HCT116 (cell line): ENCODE measurements around the gene PTPN21. TPM values are rescaled to one million over a fixed set of nuclear protein-coding genes. Genes with fewer than 3 reads are reported as not detected.

ENCODE experiments used
- ATAC-seq: fragments of 200-7000 bp; cut with Tn5 transposase; 2 replicates; pipeline ENCODE4 v1.9.1; 2020; ENCODE audit warnings: mild to moderate bottlenecking, moderate library complexity
- BruUV-seq: library from RNA; stranded (reverse); fragments of 400-500 nt; replicated peaks from 2 replicates; lab custom pipeline; 2021; lab: Mats Ljungman, UMichigan
- CTCF ChIA-PET: fragments of 300-600 bp; sonication (Branson Sonifier 250); formaldehyde crosslinking; loops from one replicate; lab custom pipeline; 2021; ENCODE audit warnings: antibody characterized with exemption; lab: Charles Lee
- POLR2A ChIA-PET: fragments of 300-600, 350-600 bp; sonication (Branson Sonifier 250); formaldehyde crosslinking; loops from one replicate; lab custom pipeline; 2021; ENCODE audit warnings: antibody characterized with exemption; lab: Charles Lee
- RAD21 ChIA-PET, 2 experiments: fragments of 300-600 bp; sonication (Branson Sonifier 250); formaldehyde crosslinking; loops; one replicate each; lab custom pipeline; 2023; ENCODE audit warnings: low total read pairs in 2 of 2; ENCODE audit not compliant: uncharacterized antibody in 2 of 2, unreplicated experiment in 2 of 2, low non-redundant PET in 1 of 2; lab: Charles Lee
- DNase-seq: peaks from one replicate; pipeline ENCODE4 v3.0.0-alpha.2; 2010; ENCODE audit warnings: low read depth, low spot score
- H2AFZ ChIP-seq: fragments of 200-600 bp; shearing (Covaris generic), sonication (generic); 2 replicates; pipeline ENCODE4 v1.6.1; 2017; ENCODE audit warnings: low read depth, mixed run types, mixed read lengths, antibody characterized with exemption, low read length; ENCODE audit not compliant: poor library complexity, severe bottlenecking
- H3K27ac ChIP-seq: 2 replicates; pipeline ENCODE4 v1.5.1; 2012; ENCODE audit warnings: low read depth, low read length
- H3K27me3 ChIP-seq: fragments of 200-600 bp; sonication (generic); 2 replicates; pipeline ENCODE4 v1.6.1; 2016; ENCODE audit warnings: mixed run types, low read length, mixed read lengths; ENCODE audit not compliant: insufficient read depth
- H3K36me3 ChIP-seq, 2 experiments: fragments of 200-500 bp in 1 of 2; fragments of 200-600 bp in 1 of 2; sonication (Bioruptor generic) in 1 of 2; sonication (generic) in 1 of 2; 2 replicates each; pipeline versions ENCODE4 v1.5.1 to v1.6.1; 2014 to 2016; ENCODE audit warnings: low read length in 2 of 2, inconsistent platforms in 1 of 2, mixed read lengths in 1 of 2, mixed run types in 1 of 2; ENCODE audit not compliant: insufficient read depth in 2 of 2, control insufficient read depth in 1 of 2
- H3K4me1 ChIP-seq, 2 experiments: fragments of 200-600 bp in 1 of 2; sonication (generic) in 1 of 2; 2 replicates each; pipeline versions ENCODE4 v1.5.1 to v1.6.1; 2012 to 2017; ENCODE audit warnings: low read length in 2 of 2, inconsistent platforms in 1 of 2, mild to moderate bottlenecking in 1 of 2, mixed read lengths in 1 of 2, mixed run types in 1 of 2, moderate library complexity in 1 of 2; ENCODE audit not compliant: insufficient read depth in 2 of 2, control insufficient read depth in 1 of 2
- H3K4me2 ChIP-seq: fragments of 200-600 bp; sonication (generic); 2 replicates; pipeline ENCODE4 v1.6.1; 2017; ENCODE audit warnings: mixed run types, low read length, mixed read lengths
- H3K4me3 ChIP-seq, 2 experiments: fragments of 200-600 bp in 1 of 2; sonication (generic) in 1 of 2; replicated peaks in 1 of 2; 2 replicates each; pipeline ENCODE4 v1.5.1; 2011 to 2016; ENCODE audit warnings: low read length in 2 of 2, control low read depth in 1 of 2, low read depth in 1 of 2, mild to moderate bottlenecking in 1 of 2, mixed read lengths in 1 of 2, mixed run types in 1 of 2
- H3K79me2 ChIP-seq: fragments of 200-600 bp; sonication (generic); 2 replicates; pipeline ENCODE4 v1.6.1; 2017; ENCODE audit warnings: mild to moderate bottlenecking, mixed run types, low read length, moderate library complexity, mixed read lengths; ENCODE audit not compliant: insufficient read depth
- H3K9ac ChIP-seq: fragments of 200-600 bp; sonication (generic); 2 replicates; pipeline ENCODE4 v1.6.1; 2016; ENCODE audit warnings: low read length, mixed read lengths
- H3K9me2 ChIP-seq: fragments of 200-600 bp; sonication (generic), shearing (Covaris generic); 2 replicates; pipeline ENCODE4 v1.6.1; 2017; ENCODE audit warnings: mixed run types, mild to moderate bottlenecking, moderate library complexity; ENCODE audit not compliant: insufficient read depth
- H3K9me3 ChIP-seq, 2 experiments: fragments of 200-500 bp in 1 of 2; fragments of 200-600 bp in 1 of 2; sonication (Bioruptor generic) in 1 of 2; sonication (generic) in 1 of 2; 2 replicates each; pipeline ENCODE4 v1.6.1; 2014 to 2017; ENCODE audit warnings: low read length in 2 of 2, mixed read lengths in 2 of 2, inconsistent platforms in 1 of 2, low read depth in 1 of 2, mild to moderate bottlenecking in 1 of 2, mixed run types in 1 of 2, moderate library complexity in 1 of 2; ENCODE audit not compliant: control insufficient read depth in 1 of 2, insufficient read depth in 1 of 2
- H4K20me1 ChIP-seq: fragments of 200-600 bp; sonication (generic), shearing (Covaris generic); 2 replicates; pipeline ENCODE4 v1.6.1; 2017; ENCODE audit warnings: mixed run types, mild to moderate bottlenecking, moderate library complexity; ENCODE audit not compliant: insufficient read depth
- CBX3 ChIP-seq: IDR thresholded peaks from 2 replicates; pipeline ENCODE4 v1.6.1; 2012; ENCODE audit warnings: low read depth
- CEBPB ChIP-seq: IDR thresholded peaks from 2 replicates; pipeline ENCODE4 v1.6.1; 2012; ENCODE audit warnings: low read depth
- EGR1 ChIP-seq: IDR thresholded peaks from 2 replicates; pipeline ENCODE4 v1.6.1; 2012; ENCODE audit warnings: low read depth
- ELF1 ChIP-seq: IDR thresholded peaks from 2 replicates; pipeline ENCODE4 v1.6.1; 2012; ENCODE audit warnings: low read depth, borderline replicate concordance
- EZH2 ChIP-seq: fragments of 200-600 bp; sonication (generic); IDR thresholded peaks from 2 replicates; pipeline ENCODE4 v1.6.1; 2017; ENCODE audit warnings: antibody characterized with exemption, mixed run types
- EZH2phosphoT487 ChIP-seq: fragments of 200-600 bp; IDR thresholded peaks from 2 replicates; pipeline ENCODE4 v1.6.1; 2018; ENCODE audit warnings: antibody characterized with exemption, borderline replicate concordance
- FOSL1 ChIP-seq: IDR thresholded peaks from 2 replicates; pipeline ENCODE4 v1.6.1; 2012; ENCODE audit warnings: low read depth
- JUND ChIP-seq: IDR thresholded peaks from 2 replicates; pipeline ENCODE4 v1.6.1; 2012
- POLR2A ChIP-seq: IDR thresholded peaks from 2 replicates; pipeline ENCODE4 v1.7.0; 2011; ENCODE audit warnings: borderline replicate concordance; ENCODE audit not compliant: insufficient read depth, insufficient read length; ENCODE audit errors: extremely low read depth
- POLR2AphosphoS5 ChIP-seq: IDR thresholded peaks from 2 replicates; pipeline ENCODE4 v1.6.1; 2011; ENCODE audit warnings: mild to moderate bottlenecking, low read depth, low read length, moderate library complexity
- RAD21 ChIP-seq: IDR thresholded peaks from 2 replicates; pipeline ENCODE4 v1.6.1; 2012; ENCODE audit warnings: low read depth, mild to moderate bottlenecking
- SIN3A ChIP-seq: IDR thresholded peaks from 2 replicates; pipeline ENCODE4 v1.6.1; 2012; ENCODE audit warnings: low read depth
- SRF ChIP-seq: IDR thresholded peaks from 2 replicates; pipeline ENCODE4 v1.6.1; 2012; ENCODE audit warnings: low read depth
- YY1 ChIP-seq: IDR thresholded peaks from 2 replicates; pipeline ENCODE4 v1.6.1; 2011; ENCODE audit warnings: low read length, low read depth, moderate library complexity, mild to moderate bottlenecking; ENCODE audit not compliant: insufficient replicate concordance; ENCODE audit errors: extremely low read depth
- ZFX ChIP-seq: fragments of 450-650 bp; IDR thresholded peaks from 2 replicates; pipeline ENCODE4 v1.6.1; 2017
- ZNF274 ChIP-seq: fragments of 200-500 bp; sonication (Bioruptor generic); IDR thresholded peaks from 2 replicates; pipeline ENCODE4 v1.6.1; 2014; ENCODE audit warnings: mild to moderate bottlenecking, low read depth, low read length, inconsistent platforms
- intact Hi-C: fragments of 100-400 bp; cut with micrococcal nuclease; formaldehyde crosslinking; loops from 2 replicates; pipeline ENCODE4 v1.10.0; 2022
- total RNA-seq: library from RNA; stranded (reverse); gene quantifications from one replicate; pipeline ENCODE4 v1.2.1, GENCODE V29; 2021; ENCODE audit not compliant: unreplicated experiment
- TF ChIP-seq, protein P1 (sequence below): IDR thresholded peaks from 2 replicates; pipeline ENCODE4 v1.6.1; 2012
- TF ChIP-seq, protein P2 (sequence below): IDR thresholded peaks from 2 replicates; pipeline ENCODE4 v1.6.1; 2012; ENCODE audit warnings: low read depth
- TF ChIP-seq, protein P3 (sequence below): IDR thresholded peaks from 2 replicates; pipeline ENCODE4 v1.6.1; 2012
- TF ChIP-seq, protein P4 (sequence below), 3 experiments: fragments of 200-600 bp in 1 of 3; sonication (generic) in 1 of 3; IDR thresholded peaks in 2 of 3; conservative IDR thresholded peaks in 1 of 3; 2 replicates each; pipeline ENCODE4 v1.5.1; 2012 to 2017; ENCODE audit warnings: low read depth in 2 of 3, low read length in 2 of 3, antibody characterized with exemption in 1 of 3, borderline replicate concordance in 1 of 3, control low read depth in 1 of 3, mild to moderate bottlenecking in 1 of 3, mixed read lengths in 1 of 3, mixed run types in 1 of 3, moderate library complexity in 1 of 3; ENCODE audit not compliant: insufficient read depth in 1 of 3

Gene PTPN21
- total RNA-seq, 1 experiment from 2014 or later: 7.6 TPM

DNA sequence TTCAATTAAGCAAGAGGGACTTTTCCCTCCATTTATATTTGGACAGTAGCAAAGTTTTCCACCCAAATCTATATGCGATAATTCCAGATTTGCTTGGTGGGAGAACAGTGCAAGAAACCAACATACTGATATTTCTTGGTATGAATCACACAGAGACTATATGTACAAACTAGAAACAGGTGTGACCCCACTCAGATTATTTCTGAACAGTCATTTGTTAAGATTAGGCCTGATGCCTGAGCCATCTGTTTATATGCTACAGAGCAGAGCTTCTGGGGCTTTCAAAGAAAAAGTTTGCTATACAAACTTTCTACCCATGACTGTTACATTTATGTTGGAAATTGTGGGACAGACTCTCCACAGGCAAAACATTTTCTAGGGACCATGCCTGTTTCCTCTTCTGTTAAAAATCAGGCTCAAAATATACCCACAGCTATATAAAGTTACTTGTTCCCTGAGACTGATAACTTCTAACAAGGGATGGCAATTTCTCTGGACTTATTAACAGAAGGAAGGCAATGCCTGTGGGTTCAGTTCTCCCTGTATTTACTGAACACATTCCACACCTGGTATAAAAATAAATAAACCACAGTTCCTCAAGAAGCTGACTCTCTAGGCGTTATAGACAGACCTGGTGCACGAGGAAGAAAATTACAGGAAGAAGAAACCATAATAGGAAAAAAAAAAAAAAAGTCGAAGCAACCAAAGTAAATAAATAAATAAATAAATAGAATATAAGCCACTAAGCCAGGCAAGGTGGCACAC lies 8.0 kb downstream of the PTPN21 start:
- Histone ChIP-seq H2AFZ (no peak overlapping the region), H3K79me2 (no peaks in the 10 kb centered on the region)
- no peak for ATAC-seq
- TF ChIP-seq, protein P1, sequence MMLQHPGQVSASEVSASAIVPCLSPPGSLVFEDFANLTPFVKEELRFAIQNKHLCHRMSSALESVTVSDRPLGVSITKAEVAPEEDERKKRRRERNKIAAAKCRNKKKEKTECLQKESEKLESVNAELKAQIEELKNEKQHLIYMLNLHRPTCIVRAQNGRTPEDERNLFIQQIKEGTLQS: no peak
- no peak for TF ChIP-seq EGR1
- TF ChIP-seq, protein P2, sequence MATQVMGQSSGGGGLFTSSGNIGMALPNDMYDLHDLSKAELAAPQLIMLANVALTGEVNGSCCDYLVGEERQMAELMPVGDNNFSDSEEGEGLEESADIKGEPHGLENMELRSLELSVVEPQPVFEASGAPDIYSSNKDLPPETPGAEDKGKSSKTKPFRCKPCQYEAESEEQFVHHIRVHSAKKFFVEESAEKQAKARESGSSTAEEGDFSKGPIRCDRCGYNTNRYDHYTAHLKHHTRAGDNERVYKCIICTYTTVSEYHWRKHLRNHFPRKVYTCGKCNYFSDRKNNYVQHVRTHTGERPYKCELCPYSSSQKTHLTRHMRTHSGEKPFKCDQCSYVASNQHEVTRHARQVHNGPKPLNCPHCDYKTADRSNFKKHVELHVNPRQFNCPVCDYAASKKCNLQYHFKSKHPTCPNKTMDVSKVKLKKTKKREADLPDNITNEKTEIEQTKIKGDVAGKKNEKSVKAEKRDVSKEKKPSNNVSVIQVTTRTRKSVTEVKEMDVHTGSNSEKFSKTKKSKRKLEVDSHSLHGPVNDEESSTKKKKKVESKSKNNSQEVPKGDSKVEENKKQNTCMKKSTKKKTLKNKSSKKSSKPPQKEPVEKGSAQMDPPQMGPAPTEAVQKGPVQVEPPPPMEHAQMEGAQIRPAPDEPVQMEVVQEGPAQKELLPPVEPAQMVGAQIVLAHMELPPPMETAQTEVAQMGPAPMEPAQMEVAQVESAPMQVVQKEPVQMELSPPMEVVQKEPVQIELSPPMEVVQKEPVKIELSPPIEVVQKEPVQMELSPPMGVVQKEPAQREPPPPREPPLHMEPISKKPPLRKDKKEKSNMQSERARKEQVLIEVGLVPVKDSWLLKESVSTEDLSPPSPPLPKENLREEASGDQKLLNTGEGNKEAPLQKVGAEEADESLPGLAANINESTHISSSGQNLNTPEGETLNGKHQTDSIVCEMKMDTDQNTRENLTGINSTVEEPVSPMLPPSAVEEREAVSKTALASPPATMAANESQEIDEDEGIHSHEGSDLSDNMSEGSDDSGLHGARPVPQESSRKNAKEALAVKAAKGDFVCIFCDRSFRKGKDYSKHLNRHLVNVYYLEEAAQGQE: no peak
- TF ChIP-seq POLR2AphosphoS5: no peak
- TF ChIP-seq SIN3A: no peak
- no peak for TF ChIP-seq YY1
- no peak for TF ChIP-seq SRF
- no peak for TF ChIP-seq EZH2
- no peak for TF ChIP-seq FOSL1
- TF ChIP-seq ELF1: no peak
- TF ChIP-seq ZFX: no peak
- TF ChIP-seq JUND: no peak
- no peak for TF ChIP-seq POLR2A
- no peak for TF ChIP-seq ZNF274
- no peak for TF ChIP-seq CBX3
- TF ChIP-seq EZH2phosphoT487: no peak
- TF ChIP-seq, protein P3, sequence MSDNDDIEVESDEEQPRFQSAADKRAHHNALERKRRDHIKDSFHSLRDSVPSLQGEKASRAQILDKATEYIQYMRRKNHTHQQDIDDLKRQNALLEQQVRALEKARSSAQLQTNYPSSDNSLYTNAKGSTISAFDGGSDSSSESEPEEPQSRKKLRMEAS: no peak
- no peak for TF ChIP-seq CEBPB
- TF ChIP-seq RAD21: no peak
- TF ChIP-seq, protein P4, sequence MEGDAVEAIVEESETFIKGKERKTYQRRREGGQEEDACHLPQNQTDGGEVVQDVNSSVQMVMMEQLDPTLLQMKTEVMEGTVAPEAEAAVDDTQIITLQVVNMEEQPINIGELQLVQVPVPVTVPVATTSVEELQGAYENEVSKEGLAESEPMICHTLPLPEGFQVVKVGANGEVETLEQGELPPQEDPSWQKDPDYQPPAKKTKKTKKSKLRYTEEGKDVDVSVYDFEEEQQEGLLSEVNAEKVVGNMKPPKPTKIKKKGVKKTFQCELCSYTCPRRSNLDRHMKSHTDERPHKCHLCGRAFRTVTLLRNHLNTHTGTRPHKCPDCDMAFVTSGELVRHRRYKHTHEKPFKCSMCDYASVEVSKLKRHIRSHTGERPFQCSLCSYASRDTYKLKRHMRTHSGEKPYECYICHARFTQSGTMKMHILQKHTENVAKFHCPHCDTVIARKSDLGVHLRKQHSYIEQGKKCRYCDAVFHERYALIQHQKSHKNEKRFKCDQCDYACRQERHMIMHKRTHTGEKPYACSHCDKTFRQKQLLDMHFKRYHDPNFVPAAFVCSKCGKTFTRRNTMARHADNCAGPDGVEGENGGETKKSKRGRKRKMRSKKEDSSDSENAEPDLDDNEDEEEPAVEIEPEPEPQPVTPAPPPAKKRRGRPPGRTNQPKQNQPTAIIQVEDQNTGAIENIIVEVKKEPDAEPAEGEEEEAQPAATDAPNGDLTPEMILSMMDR (IDR thresholded peaks at IDR 0.05 in 2 of 3, conservative IDR thresholded peaks at IDR 0.05 in 1 of 3; ENCODE audit: borderline replicate concordance in 1 of 3, insufficient read depth in 1 of 3, low read depth in 2 of 3, low read length in 2 of 3): no peak
- TF ChIP-seq, all 23 proteins: peak for 0
- no peaks in the 10 kb centered on the region for H3K27me3 ChIP-seq
- RAD21 ChIA-PET: no interaction called here
- intact Hi-C loops: no loop called here
- no peaks in the 10 kb centered on the region for H3K9me3 ChIP-seq
- H3K9me2 ChIP-seq: no peaks in the 10 kb centered on the region
- H3K9ac ChIP-seq: no peak overlapping the region
- no peak for DNase-seq
- BruUV-seq: no TSS peak
- peaks cover 0 to 9% of the 10 kb centered on the region in 2 experiments; a peak in 1 of 4 replicates for H3K4me1 ChIP-seq
- peaks cover 2 to 7% of the 10 kb centered on the region in 2 experiments; a peak in 2 of 4 replicates for H3K36me3 ChIP-seq
- CTCF ChIA-PET: no interaction called here
- POLR2A ChIA-PET: no interaction called here
- H4K20me1 ChIP-seq: no peaks in the 10 kb centered on the region
- no peak overlapping the region for H3K4me2 ChIP-seq
- no peak overlapping the region for H3K27ac ChIP-seq
- no peak overlapping the region for H3K4me3 ChIP-seq
